Breast epithelium (tissue), 3 donors: ENCODE results near the gene TEX36.

Experiments
- POLR2A ChIP-seq: fragments of 450-650 bp; IDR thresholded peaks from one replicate; pipeline ENCODE4 v1.6.1; 2016; ENCODE audit warnings: antibody characterized with exemption, mild to moderate bottlenecking, moderate library complexity
- TF ChIP-seq, protein P1 (sequence below), 3 donors: fragments of 450-650 bp; IDR thresholded peaks; one replicate each; pipeline ENCODE4 v1.5.1; 2016 to 2017; ENCODE audit warnings: antibody characterized with exemption in 3 of 3, mild to moderate bottlenecking in 3 of 3, moderate library complexity in 3 of 3

DNA sequence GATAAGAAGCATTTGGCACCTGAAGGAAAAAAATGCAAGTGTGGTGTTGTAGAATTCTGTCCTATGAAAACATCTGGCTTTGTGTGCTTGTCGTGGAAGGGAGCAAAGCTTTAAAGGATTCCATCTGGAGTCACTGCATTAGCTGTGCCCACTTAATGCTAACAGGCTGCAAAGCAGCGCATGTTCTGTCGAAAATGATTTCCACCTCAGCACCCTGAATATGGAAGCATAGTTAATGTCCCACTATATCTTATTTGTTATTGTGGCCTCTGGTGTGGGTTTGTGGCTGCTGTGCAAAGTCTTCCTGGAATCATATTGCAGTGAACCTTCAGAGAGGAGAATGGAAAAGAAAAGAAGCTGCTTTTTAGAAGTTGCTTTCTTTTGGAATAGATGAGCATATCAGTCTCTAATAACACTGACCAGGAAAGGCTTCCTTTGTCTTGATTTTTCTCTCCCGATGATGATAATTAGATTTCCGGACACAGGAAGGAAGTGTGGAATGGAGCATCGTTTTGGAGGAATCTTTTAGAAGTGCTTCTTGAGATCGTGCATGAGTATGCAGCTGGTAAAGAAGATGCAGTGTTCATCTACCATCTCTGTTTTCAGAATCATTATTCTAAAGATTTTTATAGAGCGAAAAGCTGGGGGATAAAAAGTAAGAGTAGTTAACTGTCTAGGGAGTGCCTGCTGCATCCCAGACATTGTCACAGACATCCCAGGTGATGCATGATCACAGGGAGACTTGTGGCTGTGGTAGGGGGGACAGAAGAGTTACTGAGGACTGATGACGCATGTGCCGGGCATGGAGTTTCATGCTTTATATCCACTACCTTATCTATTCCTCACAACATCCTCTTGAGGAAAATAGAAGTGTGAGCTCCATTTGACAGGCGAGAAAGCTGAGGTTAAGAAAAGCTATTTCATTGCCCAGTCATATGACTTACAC, 54.6 kb downstream of the TEX36 start:
- TF ChIP-seq, protein P1, sequence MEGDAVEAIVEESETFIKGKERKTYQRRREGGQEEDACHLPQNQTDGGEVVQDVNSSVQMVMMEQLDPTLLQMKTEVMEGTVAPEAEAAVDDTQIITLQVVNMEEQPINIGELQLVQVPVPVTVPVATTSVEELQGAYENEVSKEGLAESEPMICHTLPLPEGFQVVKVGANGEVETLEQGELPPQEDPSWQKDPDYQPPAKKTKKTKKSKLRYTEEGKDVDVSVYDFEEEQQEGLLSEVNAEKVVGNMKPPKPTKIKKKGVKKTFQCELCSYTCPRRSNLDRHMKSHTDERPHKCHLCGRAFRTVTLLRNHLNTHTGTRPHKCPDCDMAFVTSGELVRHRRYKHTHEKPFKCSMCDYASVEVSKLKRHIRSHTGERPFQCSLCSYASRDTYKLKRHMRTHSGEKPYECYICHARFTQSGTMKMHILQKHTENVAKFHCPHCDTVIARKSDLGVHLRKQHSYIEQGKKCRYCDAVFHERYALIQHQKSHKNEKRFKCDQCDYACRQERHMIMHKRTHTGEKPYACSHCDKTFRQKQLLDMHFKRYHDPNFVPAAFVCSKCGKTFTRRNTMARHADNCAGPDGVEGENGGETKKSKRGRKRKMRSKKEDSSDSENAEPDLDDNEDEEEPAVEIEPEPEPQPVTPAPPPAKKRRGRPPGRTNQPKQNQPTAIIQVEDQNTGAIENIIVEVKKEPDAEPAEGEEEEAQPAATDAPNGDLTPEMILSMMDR (IDR thresholded peaks at IDR 0.05), result no peak
- no peak for TF ChIP-seq POLR2A
